Activated T-cell treated with anti-CD3 and anti-CD28 coated beads for 48 hours (primary cell): ENCODE results near the gene CHCHD3.

ENCODE experiments used
- DNase-seq: peaks from one replicate; pipeline ENCODE4 v3.0.0-alpha.2; 2020; ENCODE audit warnings: low read depth

The CHCHD3 gene

GRCh38 chr7:132859199-132859598 is 222.7 kb downstream of the CHCHD3 start:
- DNase-seq = no peak

- no peak for DNase-seq
Measured at GRCh38 chr7:132858760-132859159, 223.1 kb downstream of the CHCHD3 start.

DNA sequence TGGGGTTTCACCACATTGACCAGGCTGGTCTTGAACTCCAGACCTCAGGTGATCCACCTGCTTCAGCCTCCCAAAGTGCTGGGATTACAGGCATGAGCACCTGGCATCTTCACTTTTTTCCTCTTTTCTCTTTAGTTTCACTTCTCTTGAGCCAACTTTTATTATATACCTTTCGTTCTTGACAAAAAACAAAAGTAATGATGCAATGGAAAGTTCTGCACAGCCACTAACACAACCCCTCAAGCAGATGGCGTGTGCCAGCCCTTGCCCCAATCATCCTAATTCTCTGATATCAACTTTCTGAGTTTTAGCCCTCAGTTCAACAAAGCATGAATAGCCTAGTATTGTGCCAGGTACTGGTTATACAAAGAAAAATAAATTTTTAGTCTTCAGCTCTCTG is 223.6 kb downstream of the CHCHD3 start:
- DNase-seq = no peak

- DNase-seq = no peak
Measured at GRCh38 chr7:132857703-132858102, 224.2 kb downstream of the CHCHD3 start.

DNA sequence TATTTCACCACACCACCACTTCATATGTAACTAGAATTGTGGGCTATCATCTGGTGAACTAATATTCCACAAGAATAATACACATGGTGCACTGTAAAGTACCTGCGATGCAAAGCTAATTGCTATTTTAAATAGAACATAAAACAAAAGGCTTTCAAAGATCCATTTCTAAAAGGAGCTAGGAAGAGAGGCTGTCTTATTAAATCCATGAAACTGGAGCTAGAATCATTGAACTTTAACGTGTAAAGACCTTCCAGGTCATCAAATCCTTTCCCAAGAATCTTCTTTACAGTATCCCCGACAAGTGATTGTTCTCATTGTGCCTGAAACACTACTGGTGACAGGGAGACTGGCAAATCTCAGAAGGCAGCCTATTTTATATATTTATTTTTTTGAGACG is 224.9 kb downstream of the CHCHD3 start:
- no peak for DNase-seq

GRCh38 chr7:132856416-132856815 is 225.5 kb downstream of the CHCHD3 start:
- DNase-seq = no peak

DNA sequence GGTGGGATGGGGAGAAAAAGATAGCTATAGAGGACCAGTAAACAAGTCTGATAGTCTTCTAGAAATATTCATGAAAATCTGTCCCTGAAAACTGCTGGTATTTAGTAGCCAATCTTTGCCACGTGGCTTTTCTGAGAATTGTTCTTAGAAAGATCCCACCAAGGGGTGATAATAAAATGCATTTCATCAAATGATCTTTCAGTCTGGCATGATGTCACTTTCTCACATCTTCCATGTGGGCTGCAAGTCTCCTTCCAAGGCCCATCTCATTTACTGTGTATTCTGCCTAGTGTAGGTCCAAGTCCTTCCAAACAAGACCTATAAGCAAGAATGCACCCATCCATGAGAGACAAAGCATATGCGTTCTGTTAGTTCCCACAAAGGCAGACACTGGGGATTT is 226.0 kb downstream of the CHCHD3 start:
- DNase-seq = no peak

DNA sequence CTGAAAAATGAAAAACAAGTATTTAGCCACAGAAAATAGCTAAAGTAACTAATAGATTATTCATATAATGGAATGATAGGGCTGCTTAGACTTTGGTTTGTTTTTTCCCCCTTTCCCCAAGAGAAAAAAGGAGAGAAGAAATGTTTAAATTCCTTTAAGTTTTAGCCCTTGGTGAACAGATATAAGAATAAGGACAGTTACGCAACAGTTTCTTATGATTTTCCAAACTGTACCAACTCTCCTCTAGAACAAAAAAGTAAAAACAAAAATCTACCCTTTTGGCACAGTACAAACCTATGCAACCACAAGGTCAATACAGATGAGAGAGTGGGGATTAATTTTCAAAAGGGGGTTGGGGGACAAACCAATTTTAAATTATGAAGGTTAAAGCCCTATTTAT is 227.7 kb downstream of the CHCHD3 start:
- no peak for DNase-seq

DNA sequence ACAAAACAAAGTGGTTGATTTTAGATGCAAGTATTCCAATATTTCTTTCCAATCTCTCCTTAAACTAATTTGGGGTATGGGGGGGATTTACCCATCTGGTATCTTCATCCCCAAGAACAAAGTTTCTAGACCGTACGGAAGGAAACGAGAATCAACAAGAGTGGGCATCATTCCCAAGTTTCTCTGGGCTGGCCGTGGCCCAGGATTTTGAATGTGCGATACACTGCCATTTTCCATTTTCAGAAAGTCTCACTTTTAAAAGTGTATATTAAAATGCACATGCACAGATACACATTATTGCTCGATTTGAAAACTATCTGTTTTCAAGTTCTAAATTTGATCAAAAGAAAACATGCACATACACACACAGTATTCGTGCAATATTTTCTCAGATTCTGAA is 234.5 kb downstream of the CHCHD3 start:
- DNase-seq = no peak

DNA sequence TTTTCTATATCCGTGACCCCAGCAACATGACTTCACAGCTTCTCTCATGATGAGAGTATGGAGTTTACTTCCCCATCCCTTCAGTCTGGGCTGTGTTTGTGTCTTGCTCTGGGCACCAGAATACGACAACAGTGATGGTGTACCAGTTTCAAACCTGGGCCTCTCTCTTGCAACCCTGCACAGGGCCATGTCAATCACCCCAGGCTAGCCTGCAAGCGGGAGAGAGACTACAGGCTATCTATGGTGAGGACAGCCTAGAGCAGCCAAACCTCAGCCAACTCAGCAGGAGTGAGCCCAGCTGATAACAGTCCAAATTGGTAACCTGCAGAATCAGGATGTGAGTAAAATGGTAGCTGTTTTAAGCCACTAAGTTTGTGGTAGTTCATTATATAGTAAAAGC is 235.8 kb downstream of the CHCHD3 start:
- DNase-seq = no peak

DNA sequence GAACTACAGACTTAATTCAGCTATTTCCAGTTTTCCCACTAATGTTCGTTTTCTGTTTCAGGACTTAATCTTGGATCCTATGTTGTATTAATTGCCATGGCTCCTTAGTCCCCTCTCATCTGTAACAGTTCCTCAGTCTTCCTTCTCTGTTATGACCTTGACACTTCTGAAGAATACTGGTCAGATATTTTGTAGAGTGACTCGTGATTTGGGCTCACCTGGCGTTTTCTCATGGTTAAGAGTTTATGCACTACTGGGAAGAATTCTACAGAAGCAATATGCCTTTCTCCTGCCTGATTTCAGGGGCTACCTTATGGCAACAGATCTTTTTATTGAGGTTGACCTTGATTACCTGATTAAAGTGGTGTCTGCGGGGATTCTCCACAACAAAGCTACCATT is 239.4 kb downstream of the CHCHD3 start:
- DNase-seq = no peak

DNA sequence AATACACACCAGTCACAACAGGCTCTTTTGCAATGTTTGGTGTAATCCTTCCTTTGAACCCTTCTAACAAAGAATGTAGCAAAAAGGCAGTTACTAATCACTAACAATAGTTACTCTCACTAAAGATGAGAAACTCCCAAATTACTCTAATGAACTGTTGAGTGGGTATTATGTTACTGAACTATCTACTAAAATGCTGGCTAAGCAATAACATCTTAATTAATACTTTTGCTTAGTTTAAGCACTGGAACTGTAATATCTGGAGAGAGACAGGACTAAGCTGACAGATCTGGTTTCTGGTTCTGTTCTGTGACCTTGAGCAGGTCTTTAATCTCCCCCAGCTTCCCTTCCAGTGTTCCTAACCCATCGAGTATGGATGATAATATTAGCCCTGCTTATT is 241.7 kb downstream of the CHCHD3 start:
- DNase-seq = no peak

- DNase-seq = no peak
Measured at GRCh38 chr7:132838313-132838712, 243.6 kb downstream of the CHCHD3 start.

- no peak for DNase-seq
Measured at GRCh38 chr7:132837529-132837928, 244.4 kb downstream of the CHCHD3 start.

GRCh38 chr7:132836746-132837145 is 245.1 kb downstream of the CHCHD3 start:
- no peak for DNase-seq

- DNase-seq = no peak
Measured at GRCh38 chr7:132830941-132831340, 250.9 kb downstream of the CHCHD3 start.

GRCh38 chr7:132828502-132828901 is 253.4 kb downstream of the CHCHD3 start:
- DNase-seq = no peak

GRCh38 chr7:132825932-132826835 is 255.7 kb downstream of the CHCHD3 start:
- DNase-seq = no peak

DNA sequence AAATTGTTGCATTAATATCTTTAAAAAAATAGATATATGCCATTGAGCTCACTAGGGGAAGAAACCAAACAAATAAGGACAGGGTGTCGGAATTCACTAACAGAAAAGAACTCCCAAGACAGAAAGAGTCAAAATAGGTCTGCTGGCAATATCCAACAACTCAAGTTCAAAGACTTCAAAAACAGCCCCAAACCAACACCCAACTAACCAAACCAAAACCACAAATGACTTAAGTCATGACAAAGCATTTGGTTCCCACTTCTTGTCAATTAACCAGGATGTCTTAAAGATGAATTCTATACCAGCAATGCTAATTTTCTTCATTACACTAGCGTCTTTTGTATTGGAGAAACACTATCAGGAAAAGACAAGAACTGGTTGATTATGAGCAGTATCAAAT is 256.7 kb downstream of the CHCHD3 start:
- DNase-seq = no peak

GRCh38 chr7:132819648-132820047 is 262.2 kb downstream of the CHCHD3 start:
- DNase-seq = no peak

GRCh38 chr7:132817949-132818348 is 263.9 kb downstream of the CHCHD3 start:
- DNase-seq = no peak

DNA sequence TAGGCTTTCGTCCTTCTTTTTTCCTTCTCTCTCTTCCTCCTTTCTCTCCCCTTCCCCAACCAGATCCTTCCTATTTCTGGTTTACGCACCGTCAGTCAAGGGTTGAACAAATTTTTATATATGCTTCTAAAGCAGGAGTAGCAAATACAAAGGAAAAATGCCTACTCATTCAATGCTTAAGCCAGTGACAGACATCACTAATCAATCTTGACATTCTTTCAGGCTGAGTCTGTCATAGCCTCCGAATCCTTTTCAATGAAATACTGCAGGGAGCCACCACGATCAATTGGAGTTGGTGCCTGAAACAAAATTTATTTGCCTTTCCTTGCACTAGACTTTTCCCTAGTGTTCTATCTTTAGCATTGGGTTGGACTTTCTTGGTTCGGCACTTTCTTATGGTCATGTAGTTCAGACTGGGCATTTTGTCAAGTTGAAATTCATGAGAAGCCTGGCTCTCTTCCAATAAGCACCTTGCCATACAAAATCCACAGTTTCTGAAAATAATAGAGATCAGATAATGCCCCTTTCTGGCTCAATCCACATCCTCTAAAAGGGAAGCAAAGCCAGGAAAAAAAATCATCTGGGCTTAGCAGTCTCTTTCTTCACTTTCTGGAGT is 266.1 kb downstream of the CHCHD3 start:
- DNase-seq = no peak

- no peak for DNase-seq
Measured at GRCh38 chr7:132815130-132815529, 266.8 kb downstream of the CHCHD3 start.

GRCh38 chr7:132810561-132810960 is 271.3 kb downstream of the CHCHD3 start:
- no peak for DNase-seq
